Neuronal stem cell (in vitro differentiated cells): ENCODE data around the gene CRTC2.

Experiments
- DNase-seq: peaks from one replicate; pipeline ENCODE4 v3.0.0-alpha.2; 2013; ENCODE audit warnings: low spot score
- H2AFZ ChIP-seq: one replicate; pipeline ENCODE4 v1.6.1; 2013; ENCODE audit warnings: mild to moderate bottlenecking, low read length, inconsistent platforms
- H2AK5ac ChIP-seq: 2 replicates; pipeline ENCODE4 v1.6.1; 2013; ENCODE audit warnings: low read depth, mild to moderate bottlenecking, inconsistent platforms, low read length, moderate library complexity, mixed read lengths
- H2BK120ac ChIP-seq: 2 replicates; pipeline ENCODE4 v1.6.1; 2013; ENCODE audit warnings: low read depth, mild to moderate bottlenecking, inconsistent platforms, low read length, moderate library complexity, mixed read lengths
- H2BK12ac ChIP-seq: one replicate; pipeline ENCODE4 v1.6.1; 2013; ENCODE audit warnings: low read length, inconsistent platforms
- H2BK15ac ChIP-seq: 2 replicates; pipeline ENCODE4 v1.6.1; 2013; ENCODE audit warnings: mild to moderate bottlenecking, low read length, inconsistent platforms, mixed read lengths
- H2BK5ac ChIP-seq: one replicate; pipeline ENCODE4 v1.6.1; 2013; ENCODE audit warnings: inconsistent platforms, mild to moderate bottlenecking, low read length, moderate library complexity
- H3K14ac ChIP-seq: one replicate; pipeline ENCODE4 v1.6.1; 2013; ENCODE audit warnings: low read length, inconsistent platforms
- H3K18ac ChIP-seq: 2 replicates; pipeline ENCODE4 v1.6.1; 2013; ENCODE audit warnings: low read length, inconsistent platforms
- H3K23ac ChIP-seq: 2 replicates; pipeline ENCODE4 v1.6.1; 2013; ENCODE audit warnings: low read depth, mild to moderate bottlenecking, mixed read lengths, low read length, inconsistent platforms; ENCODE audit not compliant: poor library complexity
- H3K27ac ChIP-seq: replicated peaks from 3 replicates; pipeline ENCODE4 v1.5.1; 2013; ENCODE audit warnings: low read length, inconsistent platforms
- H3K27me3 ChIP-seq, 3 experiments: 2 replicates each; pipeline ENCODE4 v1.6.1; 2013; ENCODE audit warnings: low read length in 3 of 3, mild to moderate bottlenecking in 2 of 3, inconsistent platforms in 1 of 3, low read depth in 1 of 3, mixed read lengths in 1 of 3, moderate library complexity in 1 of 3; ENCODE audit not compliant: control insufficient read depth in 3 of 3, insufficient read depth in 3 of 3
- H3K36me3 ChIP-seq, 2 donors: replicated peaks in 1 of 2; 2 replicates each; pipeline ENCODE4 v1.6.1; 2013; ENCODE audit warnings: low read length in 2 of 2; ENCODE audit not compliant: control insufficient read depth in 2 of 2, insufficient read depth in 2 of 2
- H3K4ac ChIP-seq: 2 replicates; pipeline ENCODE4 v1.6.1; 2013; ENCODE audit warnings: inconsistent platforms, mild to moderate bottlenecking, low read length, moderate library complexity
- H3K4me1 ChIP-seq, 2 donors: 1 replicate in 1 of 2; 2 replicates in 1 of 2; pipeline ENCODE4 v1.6.1; 2013; ENCODE audit warnings: low read length in 2 of 2, low read depth in 1 of 2; ENCODE audit not compliant: control insufficient read depth in 2 of 2, insufficient read depth in 1 of 2
- H3K4me2 ChIP-seq: one replicate; pipeline ENCODE4 v1.6.1; 2013; ENCODE audit warnings: mild to moderate bottlenecking, low read length, inconsistent platforms; ENCODE audit not compliant: insufficient read depth, poor library complexity, severe bottlenecking
- H3K4me3 ChIP-seq, 2 donors: 2 replicates each; pipeline ENCODE4 v1.5.1; 2013; ENCODE audit warnings: low read length in 2 of 2, mild to moderate bottlenecking in 2 of 2, inconsistent platforms in 1 of 2, moderate library complexity in 1 of 2
- H3K79me1 ChIP-seq: one replicate; pipeline ENCODE4 v1.6.1; 2013; ENCODE audit warnings: low read depth, mild to moderate bottlenecking, inconsistent platforms, low read length, moderate library complexity
- H3K9ac ChIP-seq: one replicate; pipeline ENCODE4 v1.6.1; 2013; ENCODE audit warnings: mild to moderate bottlenecking, low read depth, low read length, inconsistent platforms; ENCODE audit not compliant: poor library complexity
- H3K9me3 ChIP-seq, 2 donors: replicated peaks in 1 of 2; 2 replicates each; pipeline versions ENCODE3 to v1.6.1; 2013; ENCODE audit warnings: low read length in 2 of 2, mild to moderate bottlenecking in 2 of 2, inconsistent platforms in 1 of 2, low read depth in 1 of 2, mixed read lengths in 1 of 2, moderate library complexity in 1 of 2; ENCODE audit not compliant: control insufficient read depth in 2 of 2, insufficient read depth in 1 of 2
- H4K8ac ChIP-seq: one replicate; pipeline ENCODE4 v1.6.1; 2013; ENCODE audit warnings: low read depth, mild to moderate bottlenecking, inconsistent platforms, low read length, moderate library complexity
- H4K91ac ChIP-seq: one replicate; pipeline ENCODE4 v1.6.1; 2013; ENCODE audit warnings: low read length, low read depth, mild to moderate bottlenecking, inconsistent platforms; ENCODE audit not compliant: poor library complexity
- whole genome bisulfite sequencing, 2 donors: extraction: QIAGEN DNeasy Blood & Tissue Kit; methylation state at CpG; one replicate each; pipeline ENCODE4 v1.1.7; 2013; ENCODE audit warnings: missing lambda C conversion rate in 2 of 2, mixed read lengths in 1 of 2; ENCODE audit not compliant: insufficient read length in 2 of 2, insufficient replicate concordance in 1 of 2; ENCODE audit errors: extremely low coverage in 2 of 2; 5-methylcytosine and 5-hydroxymethylcytosine counted together

The CRTC2 gene

GRCh38 chr1:153929981-153930948 lies 28.1 kb downstream of the CRTC2 start:
- no peaks in the 10 kb centered on the region for H3K9me3 ChIP-seq

GRCh38 chr1:153929426-153929825 lies 29.0 kb downstream of the CRTC2 start:
- Histone ChIP-seq H2AK5ac (no peak overlapping the region), H2AFZ (no peak overlapping the region), H3K4me1 (no peaks in the 10 kb centered on the region), H4K8ac (no peak overlapping the region), H3K23ac (no peak overlapping the region), H3K14ac (no peak overlapping the region), H2BK15ac (no peak overlapping the region), H3K18ac (no peak overlapping the region), H3K4me2 (no peak overlapping the region), H2BK120ac (no peak overlapping the region), H3K9me3 (no peaks in the 10 kb centered on the region), H2BK12ac (no peak overlapping the region), H3K4me3 (no peak overlapping the region), H3K79me1 (no peaks in the 10 kb centered on the region), H3K9ac (no peak overlapping the region), H3K4ac (no peak overlapping the region), H2BK5ac (no peak overlapping the region), H3K36me3 (peaks cover 3 to 47% of the 10 kb centered on the region in 2 donors), H3K27me3 (no peaks in the 10 kb centered on the region), H3K27ac (no peak overlapping the region), H4K91ac (no peak overlapping the region)
- no peak for DNase-seq
- no CpG with 5 or more reads among the region's 5 CpGs for WGBS, 2 donors

More at GRCh38 chr1:153929981-153930948, 28.1 kb downstream of the CRTC2 start:
- Histone ChIP-seq H3K18ac (no peak overlapping the region), H2BK120ac (no peak overlapping the region), H3K4ac (no peak overlapping the region), H4K8ac (no peak overlapping the region), H3K36me3 (peaks cover 3 to 55% of the 10 kb centered on the region in 2 donors), H2AK5ac (no peak overlapping the region), H3K4me2 (no peak overlapping the region), H3K14ac (no peak overlapping the region), H2BK5ac (no peak overlapping the region), H3K23ac (no peak overlapping the region), H2AFZ (no peak overlapping the region), H2BK15ac (no peak overlapping the region), H3K4me1 (no peaks in the 10 kb centered on the region), H3K79me1 (no peaks in the 10 kb centered on the region), H3K27ac (no peak overlapping the region), H4K91ac (no peak overlapping the region), H3K9ac (no peak overlapping the region), H2BK12ac (no peak overlapping the region), H3K27me3 (no peaks in the 10 kb centered on the region), H3K4me3 (no peak overlapping the region)
- no CpG with 5 or more reads among the region's 14 CpGs for WGBS, 2 donors
- DNase-seq = no peak

- no CpG with 5 or more reads among the region's 4 CpGs for WGBS, 2 donors
- no peak overlapping the region for H3K4ac ChIP-seq
Observed at GRCh38 chr1:153928791-153929341, 29.5 kb downstream of the CRTC2 start.

GRCh38 chr1:153928245-153928644 lies 30.2 kb downstream of the CRTC2 start:
- Histone ChIP-seq H2BK12ac (no peak overlapping the region), H2AFZ (no peak overlapping the region), H3K79me1 (no peaks in the 10 kb centered on the region), H3K14ac (no peak overlapping the region), H3K9me3 (no peaks in the 10 kb centered on the region), H3K9ac (no peak overlapping the region), H3K4me3 (no peak overlapping the region), H3K36me3 (peaks cover 3 to 36% of the 10 kb centered on the region in 2 donors), H3K4ac (no peak overlapping the region), H3K4me1 (peaks cover 0 to 3% of the 10 kb centered on the region in 2 donors), H2BK120ac (no peak overlapping the region), H4K8ac (no peak overlapping the region), H3K18ac (no peak overlapping the region), H2AK5ac (no peak overlapping the region), H4K91ac (no peak overlapping the region), H3K4me2 (no peak overlapping the region), H2BK5ac (no peak overlapping the region), H3K27ac (no peak overlapping the region), H3K23ac (no peak overlapping the region), H2BK15ac (no peak overlapping the region), H3K27me3 (no peaks in the 10 kb centered on the region)
- no peak for DNase-seq
- no CpG with 5 or more reads among the region's 1 CpG for WGBS, 2 donors

More at GRCh38 chr1:153928791-153929341, 29.5 kb downstream of the CRTC2 start:
- Histone ChIP-seq H3K23ac (no peak overlapping the region), H2BK120ac (no peak overlapping the region), H3K27ac (no peak overlapping the region), H3K18ac (no peak overlapping the region), H3K4me3 (no peak overlapping the region), H2AK5ac (no peak overlapping the region), H3K9ac (no peak overlapping the region), H3K4me2 (no peak overlapping the region), H2BK5ac (no peak overlapping the region), H2BK12ac (no peak overlapping the region), H3K27me3 (no peaks in the 10 kb centered on the region), H4K8ac (no peak overlapping the region), H4K91ac (no peak overlapping the region), H3K36me3 (peaks cover 3 to 43% of the 10 kb centered on the region in 2 donors), H3K9me3 (no peaks in the 10 kb centered on the region), H2BK15ac (no peak overlapping the region), H3K79me1 (no peaks in the 10 kb centered on the region), H2AFZ (no peak overlapping the region), H3K4me1 (peaks cover 0 to 2% of the 10 kb centered on the region in 2 donors), H3K14ac (no peak overlapping the region)
- no peak for DNase-seq
